Measurements from ENCODE around the gene UBA3. TPM values are rescaled to one million over a fixed set of nuclear protein-coding genes. Genes with fewer than 3 reads are reported as not detected.

UBA3 gene
- total RNA-seq, 2 donors from 2014 or later = 39.9 to 63.5 TPM

- no peaks in the 10 kb centered on the region for H3K27me3 ChIP-seq
- DNase-seq (ENCODE audit: low spot score) = no peak
- no peak for TF ChIP-seq CTCF (IDR thresholded peaks at IDR 0.05)
- H3K4me3 ChIP-seq = peak overlapping the region; percentile 87 to 94
- peak overlapping the region; percentile 96 for H3K27ac ChIP-seq
- no peaks in the 10 kb centered on the region for H3K36me3 ChIP-seq
- H3K9me3 ChIP-seq = no peaks in the 10 kb centered on the region
- H3K4me1 ChIP-seq = peaks cover 0 to 82% of the 10 kb centered on the region in 2 donors
These were observed 5.1 kb upstream of the UBA3 start for GRCh38 chr3:69085168-69085832.

GRCh38 chr3:69084326-69085167, 4.4 kb upstream of the UBA3 start, which contains the start of gene ARL6IP5:
ARL6IP5 (plus strand) TSS chr3:69084937; CDS start chr3:69085048, 111 bp downstream.
- Histone ChIP-seq H3K27me3 (no peaks in the 10 kb centered on the region), H3K27ac (peak within 1 kb of the TSS; percentile 96), H3K9me3 (no peaks in the 10 kb centered on the region), H3K4me3 (peak within 1 kb of the TSS; percentile 87 to 94), H3K4me1 (peaks cover 0 to 75% of the 10 kb centered on the region in 2 donors), H3K36me3 (no peaks in the 10 kb centered on the region)
- TF ChIP-seq CTCF (IDR thresholded peaks at IDR 0.05) = no peak
- DNase-seq (ENCODE audit: low spot score) = peak; percentile 96

GRCh38 chr3:69082805-69083204, 2.6 kb upstream of the UBA3 start:
- DNase-seq (ENCODE audit: low spot score) = no peak
- H3K27ac ChIP-seq = peak overlapping the region in 1 of 2 donors; percentile 96
- H3K36me3 ChIP-seq = no peaks in the 10 kb centered on the region
- no peaks in the 10 kb centered on the region for H3K9me3 ChIP-seq
- peaks cover 0 to 74% of the 10 kb centered on the region in 2 donors for H3K4me1 ChIP-seq
- no peak overlapping the region for H3K4me3 ChIP-seq
- no peak for TF ChIP-seq CTCF (IDR thresholded peaks at IDR 0.05)
- no peaks in the 10 kb centered on the region for H3K27me3 ChIP-seq

- TF ChIP-seq CTCF (IDR thresholded peaks at IDR 0.05) = no peak
- H3K4me3 ChIP-seq = no peak overlapping the region
- H3K27me3 ChIP-seq = no peaks in the 10 kb centered on the region
- no peak for DNase-seq (ENCODE audit: low spot score)
- H3K27ac ChIP-seq = peak overlapping the region in 1 of 2 donors; percentile 96
- H3K36me3 ChIP-seq = no peaks in the 10 kb centered on the region
- no peaks in the 10 kb centered on the region for H3K9me3 ChIP-seq
- peaks cover 0 to 70% of the 10 kb centered on the region in 2 donors for H3K4me1 ChIP-seq
These were observed 2.2 kb upstream of the UBA3 start for GRCh38 chr3:69082361-69082760.

GRCh38 chr3:69081583-69082262, 1.6 kb upstream of the UBA3 start:
- Histone ChIP-seq H3K4me3 (no peak overlapping the region), H3K4me1 (peaks cover 0 to 63% of the 10 kb centered on the region in 2 donors), H3K9me3 (no peaks in the 10 kb centered on the region), H3K27me3 (no peaks in the 10 kb centered on the region), H3K27ac (peak overlapping the region in 1 of 2 donors; percentile 96), H3K36me3 (no peaks in the 10 kb centered on the region)
- no peak for DNase-seq (ENCODE audit: low spot score)
- no peak for TF ChIP-seq CTCF (IDR thresholded peaks at IDR 0.05)

Data from right atrium auricular region (tissue), 2 donors.